Body of pancreas (tissue), 4 donors: ENCODE results near the gene PKNOX1. TPM values are rescaled to one million over a fixed set of nuclear protein-coding genes. Genes with fewer than 3 reads are reported as not detected.

Experiments
- ATAC-seq: fragments of 150-250 bp; one replicate; pipeline ENCODE4 v1.9.1; 2016
- DNase-seq, 4 donors: peaks; one replicate each; pipeline ENCODE4 v3.0.0-alpha.2; 2019
- H3K27ac ChIP-seq, 4 donors: fragments of 200-600 bp; sonication (generic); 1 replicate in 3 of 4; 2 replicates in 1 of 4; pipeline versions ENCODE4 v1.5.1 to v1.6.1; 2016 to 2019; ENCODE audit warnings: mild to moderate bottlenecking in 1 of 4, mixed read lengths in 1 of 4, moderate library complexity in 1 of 4
- H3K27me3 ChIP-seq, 2 donors: fragments of 200-600 bp; sonication (generic); one replicate each; pipeline ENCODE4 v1.6.0; 2016; ENCODE audit warnings: mild to moderate bottlenecking in 1 of 2
- H3K36me3 ChIP-seq, 2 donors: fragments of 200-600 bp; sonication (generic); replicated peaks in 1 of 2; 2 replicates each; pipeline ENCODE4 v1.5.1; 2016; ENCODE audit warnings: low read depth in 2 of 2; ENCODE audit not compliant: insufficient read depth in 1 of 2
- H3K4me1 ChIP-seq: fragments of 200-600 bp; sonication (generic); one replicate; pipeline ENCODE4 v1.6.0; 2016
- H3K4me3 ChIP-seq, 2 donors: fragments of 200-600 bp; sonication (generic); 1 replicate in 1 of 2; 2 replicates in 1 of 2; pipeline ENCODE4 v1.5.1; 2016 to 2019
- H3K9me3 ChIP-seq, 3 donors: fragments of 200-600 bp; sonication (generic); 1 replicate in 2 of 3; 2 replicates in 1 of 3; pipeline ENCODE4 v1.5.1; 2016
- CTCF ChIP-seq, 7 experiments: fragments of 450-650 bp in 4 of 7; fragments of 200-600 bp in 3 of 7; sonication (generic) in 3 of 7; IDR thresholded peaks; one replicate each; pipeline ENCODE4 v1.5.1; 2016 to 2019; ENCODE audit warnings: antibody characterized with exemption in 7 of 7
- POLR2A ChIP-seq, 3 donors: fragments of 450-650 bp; IDR thresholded peaks; one replicate each; pipeline ENCODE4 v1.6.1; 2016; ENCODE audit warnings: antibody characterized with exemption in 3 of 3, mild to moderate bottlenecking in 2 of 3
- WGBS, 2 donors: methylation state at CpG; one replicate each; pipeline ENCODE4 v1.1.5; 2017; 5-methylcytosine and 5-hydroxymethylcytosine counted together
- intact Hi-C: fragments of 100-400 bp; cut with DNase I; formaldehyde crosslinking; loops from one replicate; pipeline ENCODE4 v1.15.1; 2023
- total RNA-seq, 2 donors: library from RNA; depleted of rRNA; stranded (reverse); fragments of >200 nt; gene quantifications; one replicate each; pipeline ENCODE4 v1.1.0, GENCODE V29; 2016

Gene PKNOX1
- total RNA-seq, 2 donors from 2014 or later = 11.2 to 27.4 TPM

GRCh38 chr21:42980312-42981213 is 6.2 kb downstream of the PKNOX1 start:
- 67 to 69% methylated on average over 10 of the region's 10 CpGs for WGBS, 2 donors
- intact Hi-C loops = loop anchor here (10.0 kb wide), 1 partner anchor 46 kb away; no protein-coding TSS in a partner anchor

GRCh38 chr21:42981214-42981523 is 6.8 kb downstream of the PKNOX1 start:
- TF ChIP-seq CTCF (IDR thresholded peaks at IDR 0.05) = no peak
- TF ChIP-seq POLR2A (IDR thresholded peaks at IDR 0.05) = no peak
- Histone ChIP-seq H3K9me3 (no peaks in the 10 kb centered on the region), H3K4me3 (no peak overlapping the region), H3K4me1 (peaks cover 15% of the 10 kb centered on the region), H3K36me3 (no peaks in the 10 kb centered on the region), H3K27me3 (no peaks in the 10 kb centered on the region), H3K27ac (no peak overlapping the region)
- 58 to 76% methylated on average over 5 of the region's 5 CpGs for WGBS, 2 donors
- no peak for ATAC-seq
- no peak for DNase-seq
- intact Hi-C loops = loop anchor here (10.0 kb wide), 1 partner anchor 46 kb away; no protein-coding TSS in a partner anchor

More at GRCh38 chr21:42980312-42981213, 6.2 kb downstream of the PKNOX1 start:
- Histone ChIP-seq H3K27me3 (no peaks in the 10 kb centered on the region), H3K9me3 (no peaks in the 10 kb centered on the region), H3K4me3 (no peak overlapping the region), H3K4me1 (peaks cover 19% of the 10 kb centered on the region), H3K27ac (no peak overlapping the region), H3K36me3 (no peaks in the 10 kb centered on the region)
- no peak for ATAC-seq
- TF ChIP-seq CTCF (IDR thresholded peaks at IDR 0.05) = no peak
- TF ChIP-seq POLR2A (IDR thresholded peaks at IDR 0.05) = no peak
- DNase-seq = no peak

- intact Hi-C loops = loop anchor here (10.0 kb wide), 1 partner anchor 47 kb away; no protein-coding TSS in a partner anchor
- no peaks in the 10 kb centered on the region for H3K9me3 ChIP-seq
These were observed 7.5 kb downstream of the PKNOX1 start for GRCh38 chr21:42981862-42982261.

GRCh38 chr21:42983103-42983502 is 8.7 kb downstream of the PKNOX1 start:
- no peak for ATAC-seq
- H3K4me1 ChIP-seq = peaks cover 10% of the 10 kb centered on the region
- H3K27me3 ChIP-seq = no peaks in the 10 kb centered on the region
- no peak overlapping the region for H3K27ac ChIP-seq
- H3K9me3 ChIP-seq = no peaks in the 10 kb centered on the region
- no peak for TF ChIP-seq POLR2A (IDR thresholded peaks at IDR 0.05)
- TF ChIP-seq CTCF (IDR thresholded peaks at IDR 0.05) = no peak
- WGBS, 2 donors = 87 to 98% methylated on average over 2 of the region's 2 CpGs
- intact Hi-C loops = loop anchor here (10.0 kb wide), 1 partner anchor 48 kb away; no protein-coding TSS in a partner anchor
- DNase-seq = no peak
- H3K36me3 ChIP-seq = no peaks in the 10 kb centered on the region
- no peak overlapping the region for H3K4me3 ChIP-seq

More at GRCh38 chr21:42981862-42982261, 7.5 kb downstream of the PKNOX1 start:
- H3K27ac ChIP-seq = no peak overlapping the region
- 71 to 89% methylated on average over 3 to 4 of the region's 4 CpGs for WGBS, 2 donors
- ATAC-seq = no peak
- H3K4me1 ChIP-seq = peaks cover 10% of the 10 kb centered on the region
- TF ChIP-seq CTCF (IDR thresholded peaks at IDR 0.05) = no peak
- TF ChIP-seq POLR2A (IDR thresholded peaks at IDR 0.05) = no peak
- H3K36me3 ChIP-seq = no peaks in the 10 kb centered on the region
- no peak for DNase-seq
- H3K27me3 ChIP-seq = no peaks in the 10 kb centered on the region
- no peak overlapping the region for H3K4me3 ChIP-seq
